HepG2 (cell line): Measurements from ENCODE around the gene DMKN. TPM values are rescaled to one million over a fixed set of nuclear protein-coding genes. Genes with fewer than 3 reads are reported as not detected.

ENCODE experiments used
- FOXK1 ChIP-seq: sonication (generic); formaldehyde crosslinking; IDR thresholded peaks from 2 replicates; pipeline ENCODE4 v1.4.0; 2020; ENCODE audit warnings: low read depth, missing genetic modification reagents, borderline replicate concordance
- MBD4 ChIP-seq: IDR thresholded peaks from 2 replicates; pipeline ENCODE4 v1.6.1; 2012; ENCODE audit warnings: low read length, inconsistent platforms, borderline replicate concordance
- MEF2D ChIP-seq: sonication (generic); formaldehyde crosslinking; IDR thresholded peaks from 2 replicates; pipeline ENCODE4 v1.5.1; 2020; ENCODE audit warnings: mild to moderate bottlenecking, missing genetic modification reagents
- MEIS2 ChIP-seq: sonication (generic); formaldehyde crosslinking; IDR thresholded peaks from 2 replicates; pipeline ENCODE4 v1.9.0; 2021; ENCODE audit warnings: mild to moderate bottlenecking, missing genetic modification reagents
- NR2F1 ChIP-seq, 2 experiments: fragments of 450-650 bp in 1 of 2; formaldehyde crosslinking in 1 of 2; IDR thresholded peaks; 2 replicates each; pipeline versions ENCODE4 v1.5.0 to v1.6.1; 2016 to 2020; ENCODE audit warnings: mild to moderate bottlenecking in 1 of 2, missing compliant biosample characterization in 1 of 2, missing genetic modification reagents in 1 of 2, moderate library complexity in 1 of 2
- PAXIP1 ChIP-seq: sonication (generic); formaldehyde crosslinking; conservative IDR thresholded peaks from 2 replicates; pipeline ENCODE4 v1.4.0; 2020; ENCODE audit warnings: mild to moderate bottlenecking, missing genetic modification reagents, moderate library complexity
- ZBTB7B ChIP-seq: sonication (generic); formaldehyde crosslinking; IDR thresholded peaks from 2 replicates; pipeline ENCODE4 v1.4.0; 2020; ENCODE audit warnings: missing genetic modification reagents
- ZNF160 ChIP-seq: sonication (generic); formaldehyde crosslinking; IDR thresholded peaks from 2 replicates; pipeline ENCODE4 v1.8.0; 2022; ENCODE audit warnings: mild to moderate bottlenecking, inconsistent platforms, missing genetic modification reagents
- ZNF275 ChIP-seq: sonication (generic); formaldehyde crosslinking; IDR thresholded peaks from 2 replicates; pipeline ENCODE4 v1.8.0; 2022; ENCODE audit warnings: missing genetic modification reagents, mild to moderate bottlenecking, inconsistent platforms, borderline replicate concordance
- ZNF503 ChIP-seq: sonication (generic); formaldehyde crosslinking; IDR thresholded peaks from 2 replicates; pipeline ENCODE4 v1.4.0; 2020; ENCODE audit warnings: missing genetic modification reagents
- ZNF512 ChIP-seq: sonication (generic); formaldehyde crosslinking; IDR thresholded peaks from 2 replicates; pipeline ENCODE4 v1.4.0; 2020; ENCODE audit warnings: mild to moderate bottlenecking, missing genetic modification reagents
- ZNF660 ChIP-seq: sonication (generic); formaldehyde crosslinking; IDR thresholded peaks from 2 replicates; pipeline ENCODE4 v1.5.1; 2020; ENCODE audit warnings: mild to moderate bottlenecking, low read depth, missing genetic modification reagents, borderline replicate concordance
- ZNF703 ChIP-seq: sonication (generic); formaldehyde crosslinking; IDR thresholded peaks from 2 replicates; pipeline ENCODE4 v1.5.1; 2020; ENCODE audit warnings: missing genetic modification reagents, mild to moderate bottlenecking, moderate library complexity, borderline replicate concordance
- ZNF770 ChIP-seq: sonication (generic); formaldehyde crosslinking; IDR thresholded peaks from 2 replicates; pipeline ENCODE4 v1.5.0; 2020; ENCODE audit warnings: mild to moderate bottlenecking, missing genetic modification reagents
- polyA plus RNA-seq, 8 experiments: library from polyadenylated mRNA; depleted of rRNA in 3 of 8; stranded (reverse) in 7 of 8; unstranded in 1 of 8; fragments of >200 nt; fragmentation: Illumina TruSeq in 4 of 8; extraction: Trizol in 4 of 8; gene quantifications; 2 replicates each; pipeline versions ENCODE4 v1.2.1 to v1.2.3, GENCODE V29; 2011 to 2016; ENCODE audit warnings: low read depth in 4 of 8, missing spikeins in 1 of 8, mixed read lengths in 1 of 8; ENCODE audit not compliant: insufficient read depth in 1 of 8
- total RNA-seq, 5 experiments: library from RNA; depleted of rRNA; stranded (reverse); fragments of >200 nt; fragmentation: Illumina TruSeq; extraction: Trizol; gene quantifications; 2 replicates each; pipeline ENCODE4 v1.2.3, GENCODE V29; 2016; ENCODE audit warnings: low read depth in 1 of 5

Gene DMKN
- total and polyA plus RNA-seq, 2 of the 13 experiments (the other 11 are each of a cell fraction or from before 2014, with no cell fraction given): 50.8 to 57.1 TPM

GRCh38 chr19:35458731-35459391 lies 54.6 kb downstream of the DMKN start (continued):
- TF ChIP-seq NR2F1 (CRISPR knock-in tag; IDR thresholded peaks at IDR 0.05) (no peak), ZNF770 (CRISPR knock-in tag) (no peak; the same call in 1 of the 2 replicates), FOXK1 (CRISPR knock-in tag) (peak; percentile 66; the same call in 1 of the 2 replicates), MBD4 (no peak), ZNF660 (CRISPR knock-in tag) (no peak), MEIS2 (CRISPR knock-in tag) (peak; percentile 99), MEF2D (CRISPR knock-in tag) (peak; percentile 11; the same call in 1 of the 2 replicates), ZNF275 (CRISPR knock-in tag) (no peak), ZBTB7B (CRISPR knock-in tag) (peak; percentile 71), ZNF703 (CRISPR knock-in tag) (no peak), ZNF503 (CRISPR knock-in tag) (peak; percentile 63; the same call in 1 of the 2 replicates), ZNF512 (CRISPR knock-in tag) (no peak), PAXIP1 (CRISPR knock-in tag) (peak; percentile 94), ZNF160 (CRISPR knock-in tag) (no peak)
